ENCODE results near the gene ATP13A2.
"Not testable (repeated sequence)": the region's sequence is repeated elsewhere in the genome, so short reads cannot be mapped to it uniquely, and the experiment has no call there.

ATP13A2 gene

DNA sequence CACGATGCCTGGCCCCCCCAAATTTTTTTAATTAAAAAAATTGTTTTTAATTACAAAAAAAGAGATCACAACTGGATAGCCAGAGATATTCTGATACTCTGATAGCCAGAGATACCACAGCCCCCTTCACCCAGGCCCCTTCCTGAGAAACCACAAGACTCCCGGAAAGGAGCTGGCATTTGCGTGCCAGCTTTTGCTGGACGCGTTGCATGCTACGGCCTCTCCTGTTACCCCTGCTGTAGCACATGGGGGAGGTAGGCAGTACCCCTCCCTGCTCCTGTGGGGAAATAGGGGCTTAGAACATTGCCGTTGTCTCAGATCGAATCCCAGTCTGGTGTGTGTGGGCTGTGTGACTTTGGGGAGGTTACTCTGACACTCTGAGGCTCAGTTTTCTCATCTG lies 54.0 kb downstream of the ATP13A2 start:
- no peak for DNase-seq (ENCODE audit: low spot score)

DNA sequence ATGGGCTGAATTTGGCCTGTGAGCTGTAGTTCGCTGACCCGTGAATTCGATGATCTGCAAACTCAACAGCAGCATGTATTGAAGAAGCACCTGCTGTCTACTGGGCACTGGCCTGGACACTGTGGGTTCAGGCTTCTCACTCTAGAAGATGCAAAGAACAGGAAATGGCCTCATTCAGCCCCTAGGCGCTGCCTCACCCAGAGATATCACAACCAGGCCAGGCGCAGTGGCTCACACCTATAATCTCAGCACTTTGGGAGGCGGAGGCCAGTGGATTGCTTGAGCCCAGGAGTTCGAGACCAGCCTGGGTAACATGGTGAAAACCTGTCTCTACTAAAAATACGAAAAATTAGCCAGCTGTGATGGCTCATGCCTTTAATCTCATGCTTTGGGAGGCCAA lies 55.0 kb downstream of the ATP13A2 start:
- DNase-seq (ENCODE audit: low spot score), result no peak

DNA sequence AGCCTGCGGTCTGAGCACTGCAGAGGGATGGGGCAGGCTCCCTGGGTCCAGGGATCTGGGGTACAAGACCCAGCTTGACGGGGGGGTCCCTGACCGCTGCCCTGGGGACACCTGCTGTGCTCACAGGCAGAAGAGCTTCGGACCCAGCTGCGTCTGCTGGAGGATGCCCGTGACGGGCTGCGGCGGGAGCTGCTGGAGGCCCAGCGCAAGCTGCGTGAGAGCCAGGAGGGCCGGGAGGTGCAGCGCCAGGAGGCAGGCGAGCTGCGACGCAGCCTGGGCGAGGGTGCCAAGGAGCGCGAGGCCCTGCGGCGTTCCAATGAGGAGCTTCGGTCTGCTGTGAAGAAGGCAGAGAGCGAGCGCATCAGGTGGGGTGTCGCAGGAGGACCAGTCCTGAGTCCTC lies 56.5 kb downstream of the ATP13A2 start:
- no peak for DNase-seq (ENCODE audit: low spot score)

DNA sequence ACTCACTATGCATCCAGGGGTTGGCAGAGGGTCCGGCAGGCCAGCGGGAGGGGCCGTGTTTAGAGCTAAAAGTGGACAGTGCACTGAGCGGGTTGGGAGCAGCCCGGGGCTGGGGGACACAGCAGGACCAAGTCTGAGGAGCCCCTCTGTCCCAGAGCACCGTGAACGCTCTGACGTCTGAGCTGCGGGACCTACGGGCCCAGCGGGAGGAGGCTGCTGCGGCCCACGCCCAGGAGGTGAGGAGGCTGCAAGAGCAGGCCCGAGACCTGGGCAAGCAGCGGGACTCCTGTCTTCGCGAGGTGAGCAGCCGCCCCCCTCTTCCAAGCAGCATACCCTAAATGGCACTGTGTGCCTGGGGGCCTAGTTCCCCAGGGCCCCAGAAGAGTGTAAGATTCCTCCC lies 57.1 kb downstream of the ATP13A2 start:
- no peak for DNase-seq (ENCODE audit: low spot score)

DNA sequence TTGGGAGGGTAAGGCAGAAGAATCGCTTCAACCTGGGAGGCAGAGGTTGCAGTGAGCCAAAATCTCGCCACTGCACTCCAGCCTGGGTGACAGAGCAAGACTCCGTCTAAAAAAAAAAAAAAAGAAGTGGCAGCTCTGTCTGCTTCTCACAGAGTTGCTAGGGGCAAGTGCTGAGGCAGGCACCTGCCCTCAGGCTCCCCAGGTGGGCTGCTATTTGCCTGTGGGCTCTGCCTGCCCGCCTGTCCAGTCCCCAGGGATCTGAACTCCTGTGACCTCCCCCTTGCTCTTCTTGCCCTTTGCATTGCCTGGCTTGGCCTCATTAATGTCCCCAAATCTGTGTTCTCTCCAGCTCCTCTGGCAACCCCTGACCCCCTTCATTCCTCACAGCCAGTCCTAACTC lies 59.4 kb downstream of the ATP13A2 start:
- DNase-seq (ENCODE audit: low spot score), result not testable (repeated sequence)

DNA sequence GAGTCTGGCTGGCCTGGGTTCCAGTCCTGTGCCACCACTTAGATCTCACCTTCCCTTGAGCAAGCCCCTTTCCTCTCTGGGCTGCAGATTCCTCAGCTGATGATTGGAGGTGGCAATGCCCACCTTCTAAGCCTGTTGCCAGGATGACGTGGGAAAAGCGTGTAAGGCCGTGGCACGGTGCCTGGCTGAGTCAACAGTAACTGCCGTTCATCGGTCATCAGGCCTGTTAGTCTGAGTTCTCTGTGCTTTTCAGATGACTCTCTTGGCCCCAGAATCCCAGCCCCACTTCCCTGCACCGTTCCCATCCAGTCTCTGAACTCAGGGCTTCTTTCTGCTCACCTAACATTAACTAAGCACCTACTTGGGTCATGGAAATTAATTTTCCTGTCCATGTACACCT lies 62.7 kb downstream of the ATP13A2 start:
- DNase-seq (ENCODE audit: low spot score), result not testable (repeated sequence)

DNA sequence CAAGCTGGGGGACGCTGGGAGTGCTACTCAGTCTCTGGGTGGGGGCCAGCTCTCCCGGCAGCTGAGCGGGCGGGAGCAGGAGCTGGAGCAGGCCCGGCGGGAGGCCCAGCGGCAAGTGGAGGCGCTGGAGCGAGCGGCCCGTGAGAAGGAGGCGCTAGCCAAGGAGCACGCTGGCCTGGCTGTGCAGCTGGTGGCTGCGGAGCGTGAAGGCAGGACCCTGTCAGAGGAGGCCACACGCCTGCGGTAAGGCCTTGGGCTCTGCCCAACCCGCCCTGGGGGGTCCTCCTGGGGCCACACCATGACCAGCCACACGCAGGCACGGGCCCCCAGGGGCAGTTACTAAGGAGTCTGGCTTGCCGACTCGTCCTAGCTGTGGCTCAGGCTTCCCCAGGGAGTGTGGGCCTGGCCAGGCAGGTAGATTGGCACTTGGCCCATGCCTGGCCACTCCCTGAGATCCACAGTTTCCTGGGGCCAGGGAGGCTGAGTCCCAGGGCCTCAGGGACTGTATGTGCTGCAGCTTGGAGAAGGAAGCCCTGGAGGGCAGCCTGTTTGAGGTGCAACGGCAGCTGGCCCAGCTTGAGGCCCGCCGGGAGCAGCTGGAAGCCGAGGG lies 63.3 kb downstream of the ATP13A2 start:
- not testable (repeated sequence) for DNase-seq (ENCODE audit: low spot score)

DNA sequence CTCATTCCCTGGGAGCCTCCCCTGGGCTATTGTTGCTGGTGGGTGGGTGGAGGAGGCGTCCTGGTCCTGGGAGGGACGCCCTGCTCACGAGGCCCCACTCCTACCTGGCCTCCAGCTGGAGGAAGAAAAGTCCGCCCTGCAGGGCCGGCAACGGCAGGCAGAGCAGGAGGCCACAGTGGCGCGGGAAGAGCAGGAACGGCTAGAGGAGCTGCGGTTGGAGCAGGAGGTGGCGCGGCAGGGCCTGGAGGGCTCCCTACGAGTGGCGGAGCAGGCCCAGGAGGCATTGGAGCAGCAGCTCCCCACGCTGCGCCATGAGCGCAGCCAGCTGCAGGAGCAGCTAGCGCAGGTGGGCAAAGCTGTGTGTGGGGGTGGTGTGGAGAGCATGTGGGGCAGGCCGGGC lies 65.1 kb downstream of the ATP13A2 start:
- DNase-seq (ENCODE audit: low spot score), result no peak

DNA sequence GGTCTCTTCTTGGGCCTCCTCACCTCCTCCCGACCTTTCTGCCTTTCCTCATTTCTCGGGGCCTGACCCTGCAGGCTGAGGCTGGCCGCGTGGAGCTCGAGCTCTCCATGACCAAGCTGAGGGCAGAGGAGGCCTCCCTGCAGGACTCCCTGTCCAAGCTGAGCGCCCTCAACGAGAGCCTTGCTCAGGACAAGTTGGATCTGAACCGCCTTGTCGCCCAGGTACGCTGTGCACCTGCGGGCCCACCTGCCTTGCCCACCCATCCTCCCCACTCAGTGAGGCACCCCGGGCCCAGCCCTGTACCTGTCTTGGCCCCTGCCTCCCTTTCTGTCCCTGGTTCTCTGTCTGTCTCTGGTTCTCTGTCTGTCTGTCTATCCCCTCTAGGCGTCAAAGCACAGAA lies 65.5 kb downstream of the ATP13A2 start:
- not testable (repeated sequence) for DNase-seq (ENCODE audit: low spot score)

DNA sequence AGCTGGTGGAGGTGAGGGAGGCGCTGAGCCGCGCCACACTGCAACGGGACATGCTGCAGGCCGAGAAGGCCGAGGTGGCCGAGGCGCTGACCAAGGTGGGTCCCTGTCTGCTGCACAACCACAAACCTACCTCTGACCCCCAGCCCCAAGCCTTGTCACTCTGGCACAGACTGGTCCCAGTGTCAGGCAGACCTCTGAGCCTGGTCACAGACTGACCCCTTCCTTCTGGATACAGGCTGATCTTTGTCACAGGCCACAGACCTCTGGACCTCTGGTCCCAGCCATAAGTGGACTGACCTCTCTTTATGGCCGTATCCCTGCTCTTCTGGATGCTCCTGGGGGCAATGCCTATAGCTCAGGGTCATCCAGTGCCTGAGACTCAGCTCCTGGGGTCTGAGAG lies 66.2 kb downstream of the ATP13A2 start:
- DNase-seq (ENCODE audit: low spot score), result not testable (repeated sequence)

DNA sequence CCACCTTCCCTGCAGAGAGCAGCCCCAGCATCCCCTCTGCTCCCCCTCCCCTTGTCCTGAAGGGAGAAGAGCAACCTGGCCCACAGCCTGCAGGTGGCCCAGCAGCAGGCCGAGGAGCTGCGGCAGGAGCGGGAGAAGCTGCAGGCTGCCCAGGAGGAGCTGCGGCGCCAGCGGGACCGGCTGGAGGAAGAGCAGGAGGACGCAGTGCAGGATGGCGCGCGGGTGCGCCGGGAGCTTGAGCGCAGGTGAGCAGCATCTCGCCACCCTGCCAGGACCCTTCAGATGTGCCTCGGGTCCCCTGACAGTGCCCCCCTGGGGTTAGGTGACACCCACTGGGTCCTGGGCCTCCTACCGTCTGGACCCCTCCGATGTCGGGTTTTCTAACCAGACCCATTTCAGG lies 67.7 kb downstream of the ATP13A2 start:
- no peak for DNase-seq (ENCODE audit: low spot score)

DNA sequence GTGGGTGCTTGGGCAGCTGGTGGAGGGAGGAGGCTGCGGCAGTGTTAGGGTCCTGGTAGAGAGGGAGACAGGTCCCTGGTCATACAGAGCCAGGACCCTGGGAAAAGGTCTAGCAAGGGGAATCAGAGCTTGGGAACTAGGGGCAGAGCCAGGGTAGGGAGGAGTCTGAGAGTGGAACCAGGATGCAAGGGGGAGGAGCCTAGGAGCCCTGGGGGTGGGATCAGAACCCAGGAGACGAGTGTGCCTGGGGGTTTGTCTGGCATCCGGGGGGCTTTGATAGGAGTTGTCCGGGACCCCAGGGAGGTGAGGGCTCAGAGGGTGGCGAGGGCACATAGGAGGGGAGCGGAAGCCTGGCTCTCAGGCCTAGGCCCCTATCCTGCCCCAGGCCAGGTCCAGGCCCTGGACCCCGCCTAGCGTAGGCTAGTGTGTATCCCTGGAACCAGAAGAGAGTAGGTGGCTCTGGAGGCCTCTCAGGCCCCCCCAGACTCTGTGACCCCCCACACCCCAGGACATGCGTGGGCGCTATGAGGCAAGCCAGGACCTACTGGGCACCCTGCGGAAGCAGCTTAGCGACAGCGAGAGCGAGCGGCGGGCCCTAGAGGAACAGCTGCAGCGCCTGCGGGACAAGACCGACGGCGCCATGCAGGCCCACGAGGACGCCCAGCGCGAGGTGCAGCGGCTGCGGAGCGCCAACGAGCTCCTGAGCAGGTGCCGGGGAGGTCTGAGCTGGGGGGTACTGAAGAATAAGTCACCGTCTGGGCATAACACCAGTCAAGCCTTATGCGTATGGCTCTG lies 72.1 kb downstream of the ATP13A2 start:
- DNase-seq (ENCODE audit: low spot score), result not testable (repeated sequence)

DNA sequence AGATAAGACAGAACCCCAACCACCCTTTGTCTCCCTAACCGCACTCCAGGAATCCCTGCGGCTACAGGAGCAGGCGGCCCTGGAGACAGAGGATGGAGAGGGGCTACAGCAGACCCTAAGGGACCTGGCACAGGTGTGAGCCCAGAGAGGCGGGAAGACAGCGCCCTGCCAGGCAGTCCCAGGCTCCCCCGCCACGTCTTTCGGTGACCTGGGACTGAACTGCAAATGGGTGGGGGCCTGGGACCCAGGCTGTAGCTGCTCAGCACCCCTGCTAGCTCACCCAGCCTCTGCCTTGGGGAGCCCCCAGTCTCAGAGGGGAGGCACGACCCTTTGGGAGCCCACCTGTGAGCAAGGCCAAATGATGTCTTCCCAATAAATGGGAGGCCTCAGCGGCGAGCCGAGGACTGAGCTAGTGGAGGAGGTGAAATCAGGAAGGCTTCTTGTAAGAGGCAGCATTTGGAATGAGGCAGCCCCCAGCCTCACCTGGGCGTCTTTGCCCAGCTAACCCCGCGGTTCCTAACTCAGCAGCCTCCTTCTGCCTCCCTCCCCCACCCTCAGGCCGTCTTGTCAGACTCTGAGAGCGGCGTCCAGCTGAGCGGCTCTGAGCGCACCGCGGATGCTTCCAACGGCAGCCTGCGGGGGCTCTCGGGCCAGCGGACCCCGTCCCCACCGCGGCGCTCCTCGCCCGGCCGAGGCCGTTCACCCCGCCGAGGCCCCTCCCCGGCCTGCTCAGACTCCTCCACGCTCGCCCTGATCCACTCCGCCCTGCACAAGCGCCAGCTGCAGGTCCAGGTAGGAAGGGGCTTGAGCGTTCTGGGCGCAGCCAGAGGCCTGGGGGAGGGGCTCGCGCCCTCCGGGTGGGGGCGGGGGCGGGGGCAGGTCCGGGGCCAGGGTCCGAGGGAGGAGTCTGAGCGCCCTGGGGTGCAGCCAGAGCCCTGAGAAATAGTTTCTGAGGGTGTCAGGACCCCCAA lies 73.1 kb downstream of the ATP13A2 start:
- DNase-seq (ENCODE audit: low spot score), result no peak

DNA sequence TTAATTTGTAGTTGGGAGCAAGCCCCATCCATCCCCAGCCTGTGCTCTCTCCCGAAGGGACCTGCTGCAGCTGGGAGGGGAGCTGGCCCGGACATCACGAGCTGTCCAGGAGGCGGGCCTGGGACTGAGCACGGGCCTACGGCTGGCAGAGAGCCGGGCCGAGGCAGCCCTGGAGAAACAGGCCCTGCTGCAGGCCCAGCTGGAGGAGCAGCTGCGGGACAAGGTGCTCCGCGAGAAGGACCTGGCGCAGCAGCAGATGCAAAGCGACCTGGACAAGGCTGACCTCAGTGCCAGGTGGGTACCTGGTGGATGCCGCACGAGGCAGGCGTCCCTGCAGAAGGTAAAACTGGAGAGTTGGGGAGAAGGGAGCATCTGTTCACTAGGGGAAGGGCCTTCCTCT lies 75.1 kb downstream of the ATP13A2 start:
- not testable (repeated sequence) for DNase-seq (ENCODE audit: low spot score)

Data from HuH-7 (cell line).